Muscle layer of duodenum (tissue), 2 donors: ENCODE results near the gene OSTF1.
A peak's percentile ranks its signal among the peaks of the same experiment; 100 is the strongest.

ENCODE experiments used
- H3K27ac ChIP-seq: one replicate; pipeline ENCODE4 v1.7.0; 2013; ENCODE audit warnings: mild to moderate bottlenecking, low read length
- H3K27me3 ChIP-seq: one replicate; pipeline ENCODE4 v1.7.0; 2013; ENCODE audit warnings: low read depth, mild to moderate bottlenecking, control low read depth, low read length
- H3K36me3 ChIP-seq, 2 donors: one replicate each; pipeline ENCODE4 v1.7.0; 2013; ENCODE audit warnings: low read length in 2 of 2, control low read depth in 1 of 2, mild to moderate bottlenecking in 1 of 2; ENCODE audit not compliant: insufficient read depth in 2 of 2, control insufficient read depth in 1 of 2
- H3K4me1 ChIP-seq, 2 donors: one replicate each; pipeline ENCODE4 v1.7.0; 2013; ENCODE audit warnings: low read length in 2 of 2, mild to moderate bottlenecking in 2 of 2, control low read depth in 1 of 2, moderate library complexity in 1 of 2; ENCODE audit not compliant: insufficient read depth in 2 of 2, control insufficient read depth in 1 of 2
- H3K4me3 ChIP-seq, 2 donors: one replicate each; pipeline ENCODE4 v1.7.0; 2013; ENCODE audit warnings: low read length in 2 of 2, low read depth in 1 of 2, mild to moderate bottlenecking in 1 of 2
- H3K9me3 ChIP-seq, 2 donors: one replicate each; pipeline ENCODE4 v1.7.0; 2013; ENCODE audit warnings: low read length in 2 of 2, control low read depth in 1 of 2, mild to moderate bottlenecking in 1 of 2; ENCODE audit not compliant: control insufficient read depth in 1 of 2
- donor health status: healthy.

OSTF1 gene

GRCh38 chr9:75087824-75088645 is at the start of gene OSTF1, which contains the start of gene NMRK1:
Gene OSTF1 (plus strand): TSS chr9:75088514. CDS start chr9:75088693, 179 bp downstream.
Gene NMRK1 (minus strand): TSS chr9:75088155. CDS start chr9:75083115, 5,040 bp downstream.
- no peaks in the 10 kb centered on the region for H3K27me3 ChIP-seq
- H3K4me1 ChIP-seq, result peaks cover 13 to 30% of the 10 kb centered on the region in 2 donors
- H3K4me3 ChIP-seq, result peak within 1 kb of the TSS; percentile 86 to 88
- no peaks in the 10 kb centered on the region for H3K9me3 ChIP-seq
- H3K27ac ChIP-seq, result peak within 1 kb of the TSS; percentile 88
- no peaks in the 10 kb centered on the region for H3K36me3 ChIP-seq

GRCh38 chr9:75039009-75039408 is 49.3 kb upstream of the OSTF1 start:
- Histone ChIP-seq H3K4me1 (no peaks in the 10 kb centered on the region), H3K4me3 (no peak overlapping the region), H3K27me3 (no peaks in the 10 kb centered on the region), H3K27ac (no peak overlapping the region), H3K36me3 (no peaks in the 10 kb centered on the region), H3K9me3 (no peaks in the 10 kb centered on the region)

GRCh38 chr9:75039801-75040200 is 48.5 kb upstream of the OSTF1 start:
- Histone ChIP-seq H3K4me1 (no peaks in the 10 kb centered on the region), H3K36me3 (no peaks in the 10 kb centered on the region), H3K27ac (no peak overlapping the region), H3K4me3 (no peak overlapping the region), H3K9me3 (no peaks in the 10 kb centered on the region), H3K27me3 (no peaks in the 10 kb centered on the region)

- Histone ChIP-seq H3K4me3 (no peak overlapping the region), H3K36me3 (no peaks in the 10 kb centered on the region), H3K9me3 (no peaks in the 10 kb centered on the region), H3K27me3 (no peaks in the 10 kb centered on the region), H3K4me1 (no peaks in the 10 kb centered on the region), H3K27ac (no peak overlapping the region)
These were observed 47.3 kb upstream of the OSTF1 start for GRCh38 chr9:75041041-75041440.

- Histone ChIP-seq H3K4me3 (no peak overlapping the region), H3K4me1 (no peaks in the 10 kb centered on the region), H3K9me3 (no peaks in the 10 kb centered on the region), H3K36me3 (no peaks in the 10 kb centered on the region), H3K27ac (no peak overlapping the region), H3K27me3 (no peaks in the 10 kb centered on the region)
These were observed 41.5 kb upstream of the OSTF1 start for GRCh38 chr9:75046725-75047345.

GRCh38 chr9:75047506-75047905 is 40.8 kb upstream of the OSTF1 start:
- no peak overlapping the region for H3K4me3 ChIP-seq
- H3K9me3 ChIP-seq, result no peaks in the 10 kb centered on the region
- H3K27ac ChIP-seq, result no peak overlapping the region
- H3K4me1 ChIP-seq, result no peaks in the 10 kb centered on the region
- H3K27me3 ChIP-seq, result no peaks in the 10 kb centered on the region
- H3K36me3 ChIP-seq, result no peaks in the 10 kb centered on the region

- H3K27me3 ChIP-seq, result no peaks in the 10 kb centered on the region
- H3K36me3 ChIP-seq, result no peaks in the 10 kb centered on the region
- H3K4me1 ChIP-seq, result no peaks in the 10 kb centered on the region
- no peak overlapping the region for H3K27ac ChIP-seq
- no peak overlapping the region for H3K4me3 ChIP-seq
- no peaks in the 10 kb centered on the region for H3K9me3 ChIP-seq
These were observed 37.0 kb upstream of the OSTF1 start for GRCh38 chr9:75051285-75051684.

- Histone ChIP-seq H3K4me1 (no peaks in the 10 kb centered on the region), H3K27me3 (no peaks in the 10 kb centered on the region), H3K36me3 (no peaks in the 10 kb centered on the region), H3K4me3 (no peak overlapping the region), H3K27ac (no peak overlapping the region), H3K9me3 (no peaks in the 10 kb centered on the region)
These were observed 34.4 kb upstream of the OSTF1 start for GRCh38 chr9:75053869-75054268.

GRCh38 chr9:75054368-75055001 is 33.8 kb upstream of the OSTF1 start:
- no peaks in the 10 kb centered on the region for H3K27me3 ChIP-seq
- H3K9me3 ChIP-seq, result no peaks in the 10 kb centered on the region
- no peak overlapping the region for H3K27ac ChIP-seq
- H3K4me3 ChIP-seq, result no peak overlapping the region
- H3K36me3 ChIP-seq, result no peaks in the 10 kb centered on the region
- H3K4me1 ChIP-seq, result no peaks in the 10 kb centered on the region

- Histone ChIP-seq H3K36me3 (peaks cover 5 to 11% of the 10 kb centered on the region in 2 donors), H3K4me1 (peaks cover 0 to 7% of the 10 kb centered on the region in 2 donors), H3K27me3 (no peaks in the 10 kb centered on the region), H3K27ac (no peak overlapping the region), H3K4me3 (no peak overlapping the region), H3K9me3 (no peaks in the 10 kb centered on the region)
These were observed 27.1 kb upstream of the OSTF1 start for GRCh38 chr9:75061169-75061568.

GRCh38 chr9:75063556-75064305 is 24.6 kb upstream of the OSTF1 start:
- Histone ChIP-seq H3K27me3 (no peaks in the 10 kb centered on the region), H3K36me3 (peaks cover 8 to 19% of the 10 kb centered on the region in 2 donors), H3K27ac (no peak overlapping the region), H3K9me3 (no peaks in the 10 kb centered on the region), H3K4me1 (peaks cover 0 to 7% of the 10 kb centered on the region in 2 donors), H3K4me3 (no peak overlapping the region)
